Measurements from ENCODE around the gene TEDDM1. TPM values are rescaled to one million over a fixed set of nuclear protein-coding genes. Genes with fewer than 3 reads are reported as not detected.

The TEDDM1 gene
- total RNA-seq, 1 experiment from 2014 or later, result not detected

DNA sequence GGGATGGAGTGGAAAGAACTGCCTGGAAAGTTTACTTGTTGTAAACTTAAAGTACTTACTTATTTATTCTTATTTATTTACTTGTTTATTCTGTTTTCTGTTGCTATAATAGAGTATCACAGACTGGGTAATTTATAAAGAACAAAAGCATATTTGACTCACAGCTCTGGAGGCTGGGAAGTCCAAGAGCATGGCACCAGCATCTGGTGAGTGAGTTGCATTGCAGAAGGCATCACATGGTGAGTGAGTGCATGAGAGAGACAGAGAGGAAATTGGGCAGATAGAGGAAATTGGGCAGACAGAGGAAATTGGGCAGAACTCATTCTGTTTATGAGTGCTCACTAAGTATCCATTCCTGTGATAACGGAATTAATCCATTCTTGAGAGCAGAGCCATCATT is 37.9 kb upstream of the TEDDM1 start:
- Histone ChIP-seq H3K36me3 (ENCODE audit: insufficient read depth, low read length) (no peaks in the 10 kb centered on the region), H3K4me1 (ENCODE audit: low read length) (no peaks in the 10 kb centered on the region), H3K9me3 (ENCODE audit: low read length) (no peaks in the 10 kb centered on the region), H3K4me2 (ENCODE audit: low read depth, low read length, poor library complexity, severe bottlenecking) (no peak overlapping the region), H3K4me3 (ENCODE audit: low read length) (no peak overlapping the region), H3K27me3 (ENCODE audit: low read length) (no peaks in the 10 kb centered on the region), H3K9me2 (replicated peaks; ENCODE audit: insufficient read depth, low read length) (no peaks in the 10 kb centered on the region), H4K20me1 (ENCODE audit: insufficient read depth, low read depth, low read length) (no peaks in the 10 kb centered on the region), H3K9ac (ENCODE audit: low read length) (no peak overlapping the region), H3K27ac (ENCODE audit: low read length) (no peak overlapping the region), H3K79me2 (ENCODE audit: low read length) (no peaks in the 10 kb centered on the region), H2AFZ (ENCODE audit: low read length) (no peak overlapping the region)
- DNase-seq, result no peak

- no peaks in the 10 kb centered on the region for H3K27me3 ChIP-seq (ENCODE audit: low read length)
- H2AFZ ChIP-seq (ENCODE audit: low read length), result no peak overlapping the region
- no peaks in the 10 kb centered on the region for H4K20me1 ChIP-seq (ENCODE audit: insufficient read depth, low read depth, low read length)
- H3K9me2 ChIP-seq (replicated peaks; ENCODE audit: insufficient read depth, low read length), result no peaks in the 10 kb centered on the region
- no peaks in the 10 kb centered on the region for H3K4me1 ChIP-seq (ENCODE audit: low read length)
- H3K36me3 ChIP-seq (ENCODE audit: insufficient read depth, low read length), result no peaks in the 10 kb centered on the region
- H3K79me2 ChIP-seq (ENCODE audit: low read length), result no peaks in the 10 kb centered on the region
- H3K4me3 ChIP-seq (ENCODE audit: low read length), result no peak overlapping the region
- H3K9ac ChIP-seq (ENCODE audit: low read length), result no peak overlapping the region
- H3K9me3 ChIP-seq (ENCODE audit: low read length), result no peaks in the 10 kb centered on the region
- H3K4me2 ChIP-seq (ENCODE audit: low read depth, low read length, poor library complexity, severe bottlenecking), result no peak overlapping the region
- H3K27ac ChIP-seq (ENCODE audit: low read length), result no peak overlapping the region
- DNase-seq, result no peak
Measured at GRCh38 chr1:182433580-182433979, 33.1 kb upstream of the TEDDM1 start.

GRCh38 chr1:182431278-182431677 is 30.8 kb upstream of the TEDDM1 start:
- Histone ChIP-seq H3K27ac (ENCODE audit: low read length) (no peak overlapping the region), H4K20me1 (ENCODE audit: insufficient read depth, low read depth, low read length) (no peaks in the 10 kb centered on the region), H3K79me2 (ENCODE audit: low read length) (no peaks in the 10 kb centered on the region), H3K9me3 (ENCODE audit: low read length) (no peaks in the 10 kb centered on the region), H2AFZ (ENCODE audit: low read length) (no peak overlapping the region), H3K36me3 (ENCODE audit: insufficient read depth, low read length) (no peaks in the 10 kb centered on the region), H3K9me2 (replicated peaks; ENCODE audit: insufficient read depth, low read length) (no peaks in the 10 kb centered on the region), H3K9ac (ENCODE audit: low read length) (no peak overlapping the region), H3K4me1 (ENCODE audit: low read length) (no peaks in the 10 kb centered on the region), H3K4me3 (ENCODE audit: low read length) (no peak overlapping the region), H3K4me2 (ENCODE audit: low read depth, low read length, poor library complexity, severe bottlenecking) (no peak overlapping the region), H3K27me3 (ENCODE audit: low read length) (no peaks in the 10 kb centered on the region)
- no peak for DNase-seq

- H3K9ac ChIP-seq (ENCODE audit: low read length), result no peak overlapping the region
- no peaks in the 10 kb centered on the region for H3K79me2 ChIP-seq (ENCODE audit: low read length)
- no peak overlapping the region for H3K4me3 ChIP-seq (ENCODE audit: low read length)
- H3K4me2 ChIP-seq (ENCODE audit: low read depth, low read length, poor library complexity, severe bottlenecking), result no peak overlapping the region
- no peaks in the 10 kb centered on the region for H3K4me1 ChIP-seq (ENCODE audit: low read length)
- H3K36me3 ChIP-seq (ENCODE audit: insufficient read depth, low read length), result no peaks in the 10 kb centered on the region
- H3K27ac ChIP-seq (ENCODE audit: low read length), result no peak overlapping the region
- DNase-seq, result peak; percentile 44
- no peaks in the 10 kb centered on the region for H4K20me1 ChIP-seq (ENCODE audit: insufficient read depth, low read depth, low read length)
- no peaks in the 10 kb centered on the region for H3K9me3 ChIP-seq (ENCODE audit: low read length)
- no peaks in the 10 kb centered on the region for H3K9me2 ChIP-seq (replicated peaks; ENCODE audit: insufficient read depth, low read length)
- H2AFZ ChIP-seq (ENCODE audit: low read length), result 0 out of 2 replicates have a peak overlapping the region, but pooled peaks have one; percentile 84
- H3K27me3 ChIP-seq (ENCODE audit: low read length), result no peaks in the 10 kb centered on the region
Measured at GRCh38 chr1:182430263-182431068, 30.0 kb upstream of the TEDDM1 start.

DNA sequence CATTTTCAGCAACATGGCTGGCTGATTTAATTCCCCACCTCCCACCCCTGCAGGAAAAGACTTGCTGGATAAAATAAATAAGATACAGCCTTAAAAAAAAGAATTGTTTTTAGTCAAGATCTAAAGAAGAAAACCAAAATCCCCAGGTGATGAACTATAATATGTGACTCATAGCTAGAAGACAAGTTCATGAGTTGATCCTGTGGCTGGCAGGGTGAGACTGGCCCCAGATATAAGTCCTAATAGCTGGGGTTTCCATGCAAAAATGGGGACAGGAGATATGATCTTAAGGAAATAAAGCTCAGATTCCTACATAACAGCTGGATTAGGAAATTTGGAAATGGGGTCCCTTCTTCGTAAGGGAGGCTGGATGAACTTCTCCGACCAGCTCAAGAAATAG is 27.6 kb upstream of the TEDDM1 start:
- Histone ChIP-seq H3K4me2 (ENCODE audit: low read depth, low read length, poor library complexity, severe bottlenecking) (no peak overlapping the region), H4K20me1 (ENCODE audit: insufficient read depth, low read depth, low read length) (no peaks in the 10 kb centered on the region), H3K9me2 (replicated peaks; ENCODE audit: insufficient read depth, low read length) (no peaks in the 10 kb centered on the region), H3K4me1 (ENCODE audit: low read length) (no peaks in the 10 kb centered on the region), H3K27me3 (ENCODE audit: low read length) (no peaks in the 10 kb centered on the region), H3K9me3 (ENCODE audit: low read length) (no peaks in the 10 kb centered on the region), H3K4me3 (ENCODE audit: low read length) (no peak overlapping the region), H2AFZ (ENCODE audit: low read length) (no peak overlapping the region), H3K79me2 (ENCODE audit: low read length) (no peaks in the 10 kb centered on the region), H3K36me3 (ENCODE audit: insufficient read depth, low read length) (no peaks in the 10 kb centered on the region), H3K9ac (ENCODE audit: low read length) (no peak overlapping the region), H3K27ac (ENCODE audit: low read length) (no peak overlapping the region)
- no peak for DNase-seq

DNA sequence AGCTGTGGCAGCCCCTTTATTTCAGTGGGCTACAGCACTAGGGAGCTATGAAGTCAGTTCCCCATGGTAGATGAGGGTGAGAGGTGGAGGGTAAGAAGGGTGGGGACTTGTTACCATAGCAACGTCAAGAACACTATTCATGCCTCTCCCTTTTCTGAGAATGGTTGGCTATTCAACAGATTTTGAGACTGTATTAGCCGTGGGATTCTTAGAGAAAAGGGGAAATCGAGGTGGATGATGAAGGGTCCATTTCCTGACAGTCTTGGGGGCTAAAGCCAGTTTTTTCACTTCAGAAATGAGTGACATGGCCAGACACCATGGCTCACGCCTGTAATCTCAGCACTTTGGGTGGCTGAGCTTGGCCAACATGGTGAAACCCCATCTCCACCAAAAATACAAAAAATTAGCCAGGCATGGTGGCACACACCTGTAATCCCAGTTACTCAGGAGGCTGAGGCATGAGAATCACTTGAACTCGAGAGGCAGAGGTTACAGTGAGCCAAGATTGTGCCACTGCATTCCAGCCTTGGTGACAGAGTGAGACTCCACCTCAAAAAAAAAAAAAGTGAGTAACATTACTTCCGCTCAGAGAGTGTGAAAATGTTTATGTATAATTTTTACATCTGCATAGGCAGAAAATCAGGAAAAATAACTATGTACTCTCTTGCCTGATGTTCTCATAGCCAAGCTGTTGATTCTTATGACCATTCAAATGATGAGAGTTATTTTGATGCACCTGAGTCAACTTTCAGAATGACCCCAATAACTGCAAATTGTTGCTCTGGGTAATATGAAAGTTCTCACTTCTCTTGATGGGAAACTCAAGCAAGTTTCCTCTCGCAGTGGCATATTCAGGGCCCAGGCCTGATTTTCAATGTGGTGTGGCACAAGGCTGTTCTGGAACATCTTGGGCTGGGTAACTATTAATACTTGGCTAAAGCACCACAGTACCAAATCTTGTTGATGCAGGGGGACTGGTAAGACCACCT is 26.3 kb upstream of the TEDDM1 start:
- Histone ChIP-seq H3K79me2 (ENCODE audit: low read length) (no peaks in the 10 kb centered on the region), H3K36me3 (ENCODE audit: insufficient read depth, low read length) (no peaks in the 10 kb centered on the region), H4K20me1 (ENCODE audit: insufficient read depth, low read depth, low read length) (no peaks in the 10 kb centered on the region), H3K4me1 (ENCODE audit: low read length) (no peaks in the 10 kb centered on the region), H3K4me3 (ENCODE audit: low read length) (no peak overlapping the region), H2AFZ (ENCODE audit: low read length) (no peak overlapping the region), H3K27me3 (ENCODE audit: low read length) (no peaks in the 10 kb centered on the region), H3K9ac (ENCODE audit: low read length) (no peak overlapping the region), H3K9me3 (ENCODE audit: low read length) (no peaks in the 10 kb centered on the region), H3K4me2 (ENCODE audit: low read depth, low read length, poor library complexity, severe bottlenecking) (no peak overlapping the region), H3K27ac (ENCODE audit: low read length) (no peak overlapping the region), H3K9me2 (replicated peaks; ENCODE audit: insufficient read depth, low read length) (no peaks in the 10 kb centered on the region)
- no peak for DNase-seq

DNA sequence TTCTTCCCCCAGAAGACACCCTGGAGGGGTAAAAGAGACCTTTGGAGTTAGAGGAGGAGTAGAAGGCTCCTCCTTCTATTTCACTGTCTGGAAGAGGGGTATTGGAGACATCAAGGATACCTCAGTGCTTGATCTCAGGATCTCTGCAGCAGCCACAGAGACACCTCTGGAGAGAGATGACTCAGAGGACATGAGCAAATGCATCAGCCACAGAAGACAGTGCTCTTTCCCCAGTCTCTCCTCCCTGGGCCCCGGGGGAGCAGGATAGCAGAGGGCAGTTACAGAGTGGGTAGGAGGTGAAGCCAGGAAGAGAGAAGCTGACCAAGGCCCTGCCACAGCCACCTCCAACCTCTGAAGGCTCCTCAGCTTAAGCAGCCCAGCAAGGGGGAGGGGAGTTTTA is 15.3 kb upstream of the TEDDM1 start:
- Histone ChIP-seq H3K36me3 (ENCODE audit: insufficient read depth, low read length) (no peaks in the 10 kb centered on the region), H4K20me1 (ENCODE audit: insufficient read depth, low read depth, low read length) (no peaks in the 10 kb centered on the region), H3K4me3 (ENCODE audit: low read length) (no peak overlapping the region), H3K27me3 (ENCODE audit: low read length) (no peaks in the 10 kb centered on the region), H3K79me2 (ENCODE audit: low read length) (no peaks in the 10 kb centered on the region), H3K4me2 (ENCODE audit: low read depth, low read length, poor library complexity, severe bottlenecking) (no peak overlapping the region), H3K9me2 (replicated peaks; ENCODE audit: insufficient read depth, low read length) (no peaks in the 10 kb centered on the region), H2AFZ (ENCODE audit: low read length) (no peak overlapping the region), H3K27ac (ENCODE audit: low read length) (no peak overlapping the region), H3K4me1 (ENCODE audit: low read length) (no peaks in the 10 kb centered on the region), H3K9me3 (ENCODE audit: low read length) (no peaks in the 10 kb centered on the region), H3K9ac (ENCODE audit: low read length) (no peak overlapping the region)
- DNase-seq, result no peak

GRCh38 chr1:182413969-182414368 is 13.5 kb upstream of the TEDDM1 start:
- Histone ChIP-seq H3K79me2 (ENCODE audit: low read length) (no peaks in the 10 kb centered on the region), H3K4me1 (ENCODE audit: low read length) (no peaks in the 10 kb centered on the region), H3K9ac (ENCODE audit: low read length) (no peak overlapping the region), H3K4me3 (ENCODE audit: low read length) (no peak overlapping the region), H3K36me3 (ENCODE audit: insufficient read depth, low read length) (no peaks in the 10 kb centered on the region), H3K9me2 (replicated peaks; ENCODE audit: insufficient read depth, low read length) (no peaks in the 10 kb centered on the region), H3K4me2 (ENCODE audit: low read depth, low read length, poor library complexity, severe bottlenecking) (no peak overlapping the region), H3K9me3 (ENCODE audit: low read length) (no peaks in the 10 kb centered on the region), H3K27ac (ENCODE audit: low read length) (no peak overlapping the region), H2AFZ (ENCODE audit: low read length) (no peak overlapping the region), H3K27me3 (ENCODE audit: low read length) (no peaks in the 10 kb centered on the region), H4K20me1 (ENCODE audit: insufficient read depth, low read depth, low read length) (no peaks in the 10 kb centered on the region)
- DNase-seq, result no peak
